ENCODE data around the gene CAMK4. TPM values are rescaled to one million over a fixed set of nuclear protein-coding genes. Genes with fewer than 3 reads are reported as not detected.
A peak's percentile ranks its signal among the peaks of the same experiment; 100 is the strongest.

CAMK4 gene
- total and polyA plus RNA-seq, 2 donors (not counting 3 experiments of a cell fraction or from before 2014, with no cell fraction given), result 2.2 to 5.4 TPM

- H3K27ac ChIP-seq (ENCODE audit: insufficient read depth, low read depth, low read length), result no peak overlapping the region
- dilution Hi-C loops (cut with MboI; ENCODE audit: extremely low pct_ligation_motif_present, low sequenced_read_pairs), result no loop called here
- ChIA-PET CTCF (no interaction called here), POLR2A (no interaction called here)
- intact Hi-C loops (cut with micrococcal nuclease), result no loop called here
- no peaks in the 10 kb centered on the region for H3K36me3 ChIP-seq (ENCODE audit: control insufficient read depth in 2 of 2, extremely low read depth in 1 of 2, insufficient read depth in 2 of 2, low read length in 2 of 2)
- H3K27me3 ChIP-seq (ENCODE audit: control insufficient read depth in 2 of 2, insufficient read depth in 2 of 2, low read length in 2 of 2), result no peaks in the 10 kb centered on the region
- BruUV-seq (replicated peaks), result no TSS peak
- no peaks in the 10 kb centered on the region for H3K79me2 ChIP-seq (ENCODE audit: control insufficient read depth, insufficient read depth, low read length)
- H2AFZ ChIP-seq (ENCODE audit: low read depth, low read length), result no peak overlapping the region
- no peak overlapping the region for H3K4me2 ChIP-seq (ENCODE audit: insufficient read depth, low read length)
- DNase-seq (ENCODE audit: low read depth, low spot score) (no peak), FAIRE-seq (no peak)
- no peaks in the 10 kb centered on the region for H3K9me1 ChIP-seq (replicated peaks; ENCODE audit: control insufficient read depth, extremely low read depth, insufficient read depth, low read length)
- no peaks in the 10 kb centered on the region for H3K4me1 ChIP-seq (ENCODE audit: control insufficient read depth, extremely low read depth, insufficient read depth, low read length)
- no peak overlapping the region for H3K4me3 ChIP-seq (replicated peaks in 1 of 3; ENCODE audit: insufficient read depth in 1 of 3, low read depth in 1 of 3, low read length in 3 of 3)
- H3K9ac ChIP-seq (replicated peaks; ENCODE audit: extremely low read depth, insufficient read depth, low read length), result no peak overlapping the region
- H3K9me3 ChIP-seq (replicated peaks; ENCODE audit: control insufficient read depth, insufficient read depth, low read length), result no peaks in the 10 kb centered on the region
- no peak for TF ChIP-seq MYC (IDR thresholded peaks at IDR 0.05; ENCODE audit: low read depth, low read length)
- TF ChIP-seq CTCF (IDR thresholded peaks at IDR 0.05; ENCODE audit: extremely low read depth in 1 of 2, insufficient read depth in 1 of 2, low read depth in 1 of 2, low read length in 2 of 2), result no peak
- no peak for TF ChIP-seq JUN (IDR thresholded peaks at IDR 0.05; ENCODE audit: borderline replicate concordance, insufficient read depth, insufficient read length, low read depth)
- TF ChIP-seq EZH2 (IDR thresholded peaks at IDR 0.05; ENCODE audit: borderline replicate concordance, low read depth, low read length, severe bottlenecking), result no peak
- no peak for TF ChIP-seq POLR2AphosphoS5 (IDR thresholded peaks at IDR 0.05; ENCODE audit: insufficient read depth, low read depth, low read length)
- H4K20me1 ChIP-seq (replicated peaks; ENCODE audit: control insufficient read depth, extremely low read depth, insufficient read depth, low read length), result no peaks in the 10 kb centered on the region
Observed at GRCh38 chr5:111392181-111392580, 168.0 kb downstream of the CAMK4 start.

- Histone ChIP-seq H3K9me1 (replicated peaks; ENCODE audit: control insufficient read depth, extremely low read depth, insufficient read depth, low read length) (no peaks in the 10 kb centered on the region), H3K9ac (replicated peaks; ENCODE audit: extremely low read depth, insufficient read depth, low read length) (no peak overlapping the region), H3K79me2 (ENCODE audit: control insufficient read depth, insufficient read depth, low read length) (no peaks in the 10 kb centered on the region), H3K27ac (ENCODE audit: insufficient read depth, low read depth, low read length) (no peak overlapping the region), H3K4me3 (replicated peaks in 1 of 3; ENCODE audit: insufficient read depth in 1 of 3, low read depth in 1 of 3, low read length in 3 of 3) (no peak overlapping the region), H3K9me3 (replicated peaks; ENCODE audit: control insufficient read depth, insufficient read depth, low read length) (no peaks in the 10 kb centered on the region), H4K20me1 (replicated peaks; ENCODE audit: control insufficient read depth, extremely low read depth, insufficient read depth, low read length) (no peaks in the 10 kb centered on the region), H2AFZ (ENCODE audit: low read depth, low read length) (no peak overlapping the region), H3K36me3 (ENCODE audit: control insufficient read depth in 2 of 2, extremely low read depth in 1 of 2, insufficient read depth in 2 of 2, low read length in 2 of 2) (no peaks in the 10 kb centered on the region), H3K27me3 (ENCODE audit: control insufficient read depth in 2 of 2, insufficient read depth in 2 of 2, low read length in 2 of 2) (no peaks in the 10 kb centered on the region), H3K4me2 (ENCODE audit: insufficient read depth, low read length) (no peak overlapping the region), H3K4me1 (ENCODE audit: control insufficient read depth, extremely low read depth, insufficient read depth, low read length) (no peaks in the 10 kb centered on the region)
- no TSS peak for BruUV-seq (replicated peaks)
- FAIRE-seq, result peak; percentile 53
- DNase-seq (ENCODE audit: low read depth, low spot score), result peak; percentile 51
- CTCF ChIA-PET, result interaction anchor here (0.9 to 1.0 kb wide), 2 partner anchors 10 to 137 kb away, joined by 4 to 5 read pairs; no protein-coding TSS in a partner anchor
- POLR2A ChIA-PET, result no interaction called here
- intact Hi-C loops (cut with micrococcal nuclease) (no loop called here), dilution Hi-C loops (cut with MboI; ENCODE audit: extremely low pct_ligation_motif_present, low sequenced_read_pairs) (no loop called here)
- TF ChIP-seq POLR2AphosphoS5 (IDR thresholded peaks at IDR 0.05; ENCODE audit: insufficient read depth, low read depth, low read length), result no peak
- TF ChIP-seq JUN (IDR thresholded peaks at IDR 0.05; ENCODE audit: borderline replicate concordance, insufficient read depth, insufficient read length, low read depth), result peak; percentile 38
- peak; percentile 16 for TF ChIP-seq GATA2 (IDR thresholded peaks at IDR 0.05; ENCODE audit: insufficient read depth, insufficient read length, low read depth, low read length)
- peak; percentile 60 for TF ChIP-seq FOS (IDR thresholded peaks at IDR 0.05; ENCODE audit: borderline replicate concordance, insufficient read depth, low read length)
Observed at GRCh38 chr5:111394586-111394985, 170.4 kb downstream of the CAMK4 start.
